HepG2 (cell line): Measurements from ENCODE around the gene STYXL1. TPM values are rescaled to one million over a fixed set of nuclear protein-coding genes. Genes with fewer than 3 reads are reported as not detected.

ENCODE experiments used
- BRCA1 ChIP-seq: sonication (generic); formaldehyde crosslinking; IDR thresholded peaks from 2 replicates; pipeline ENCODE4 v1.4.0; 2020; ENCODE audit warnings: missing genetic modification reagents
- ELF4 ChIP-seq: sonication (generic); formaldehyde crosslinking; IDR thresholded peaks from 2 replicates; pipeline ENCODE4 v1.5.0; 2020; ENCODE audit warnings: missing genetic modification reagents, mild to moderate bottlenecking, moderate library complexity, borderline replicate concordance
- ERF ChIP-seq: IDR thresholded peaks from 2 replicates; pipeline ENCODE4 v1.6.1; 2018; ENCODE audit warnings: missing biosample characterization, missing genetic modification reagents
- ESRRA ChIP-seq: sonication (generic); formaldehyde crosslinking; IDR thresholded peaks from 2 replicates; pipeline ENCODE4 v1.5.1; 2020; ENCODE audit warnings: mild to moderate bottlenecking, low read depth, missing genetic modification reagents
- FLYWCH1 ChIP-seq: sonication (generic); formaldehyde crosslinking; IDR thresholded peaks from 2 replicates; pipeline ENCODE4 v1.8.1; 2023; ENCODE audit warnings: mild to moderate bottlenecking, missing genetic modification reagents
- HCFC1 ChIP-seq: fragments of 150-350 bp; IDR thresholded peaks from 2 replicates; pipeline ENCODE4 v1.6.1; 2014; ENCODE audit warnings: low read depth, low read length
- JDP2 ChIP-seq: sonication (generic); formaldehyde crosslinking; IDR thresholded peaks from 2 replicates; pipeline ENCODE4 v1.8.1; 2022; ENCODE audit warnings: missing genetic modification reagents, borderline replicate concordance
- NBN ChIP-seq: fragments of 450-650 bp; conservative IDR thresholded peaks from 2 replicates; pipeline ENCODE4 v1.6.1; 2017
- NRL ChIP-seq: sonication (generic); formaldehyde crosslinking; IDR thresholded peaks from 2 replicates; pipeline ENCODE4 v1.5.0; 2020; ENCODE audit warnings: missing genetic modification reagents, mild to moderate bottlenecking, moderate library complexity, borderline replicate concordance
- POLR2AphosphoS5 ChIP-seq: IDR thresholded peaks from 2 replicates; pipeline ENCODE4 v1.6.1; 2012; ENCODE audit warnings: low read depth, low read length
- PTBP1 ChIP-seq: fragments of 200-400 bp; formaldehyde crosslinking; IDR thresholded peaks from 2 replicates; pipeline ENCODE4 v1.6.1; 2018; ENCODE audit warnings: low read length, low read depth; ENCODE audit not compliant: poor library complexity, severe bottlenecking
- SIX1 ChIP-seq: sonication (generic); formaldehyde crosslinking; IDR thresholded peaks from 2 replicates; pipeline ENCODE4 v1.4.0; 2020; ENCODE audit warnings: missing genetic modification reagents, borderline replicate concordance
- SNAI1 ChIP-seq: sonication (generic); formaldehyde crosslinking; IDR thresholded peaks from 2 replicates; pipeline ENCODE4 v1.5.0; 2020; ENCODE audit warnings: mild to moderate bottlenecking, missing genetic modification reagents, borderline replicate concordance
- ZNF124 ChIP-seq: sonication (generic); formaldehyde crosslinking; IDR thresholded peaks from 2 replicates; pipeline ENCODE4 v1.4.0; 2020; ENCODE audit warnings: missing genetic modification reagents
- ZNF460 ChIP-seq: sonication (generic); formaldehyde crosslinking; IDR thresholded peaks from 2 replicates; pipeline ENCODE4 v1.5.1; 2020; ENCODE audit warnings: missing genetic modification reagents, mild to moderate bottlenecking, borderline replicate concordance
- ZNF468 ChIP-seq: sonication (generic); formaldehyde crosslinking; IDR thresholded peaks from 2 replicates; pipeline ENCODE4 v1.8.0; 2022; ENCODE audit warnings: mild to moderate bottlenecking, moderate library complexity, missing genetic modification reagents
- ZNF549 ChIP-seq: sonication (generic); formaldehyde crosslinking; IDR thresholded peaks from 2 replicates; pipeline ENCODE4 v1.5.0; 2020; ENCODE audit warnings: missing genetic modification reagents
- ZNF644 ChIP-seq: IDR thresholded peaks from 2 replicates; pipeline ENCODE4 v1.6.1; 2016; ENCODE audit warnings: low read depth
- ZNF7 ChIP-seq: IDR thresholded peaks from 2 replicates; pipeline ENCODE4 v1.6.1; 2016; ENCODE audit warnings: missing biosample characterization, missing genetic modification reagents
- ZNF792 ChIP-seq: IDR thresholded peaks from 2 replicates; pipeline ENCODE4 v1.6.1; 2016
- ZNF83 ChIP-seq: sonication (generic); formaldehyde crosslinking; IDR thresholded peaks from 2 replicates; pipeline ENCODE4 v1.4.0; 2020; ENCODE audit warnings: missing genetic modification reagents, mild to moderate bottlenecking, borderline replicate concordance
- polyA plus RNA-seq, 8 experiments: library from polyadenylated mRNA; depleted of rRNA in 3 of 8; stranded (reverse) in 7 of 8; unstranded in 1 of 8; fragments of >200 nt; fragmentation: Illumina TruSeq in 4 of 8; extraction: Trizol in 4 of 8; gene quantifications; 2 replicates each; pipeline versions ENCODE4 v1.2.1 to v1.2.3, GENCODE V29; 2011 to 2016; ENCODE audit warnings: low read depth in 4 of 8, missing spikeins in 1 of 8, mixed read lengths in 1 of 8; ENCODE audit not compliant: insufficient read depth in 1 of 8
- total RNA-seq, 5 experiments: library from RNA; depleted of rRNA; stranded (reverse); fragments of >200 nt; fragmentation: Illumina TruSeq; extraction: Trizol; gene quantifications; 2 replicates each; pipeline ENCODE4 v1.2.3, GENCODE V29; 2016; ENCODE audit warnings: low read depth in 1 of 5
- TF ChIP-seq, protein P1 (sequence below): IDR thresholded peaks from 2 replicates; pipeline ENCODE4 v1.6.1; 2016; ENCODE audit warnings: missing compliant biosample characterization, missing genetic modification reagents, borderline replicate concordance
- TF ChIP-seq, protein P2 (sequence below): sonication (generic); formaldehyde crosslinking; IDR thresholded peaks from 2 replicates; pipeline ENCODE4 v1.4.0; 2020; ENCODE audit warnings: missing genetic modification reagents
- TF ChIP-seq, protein P3 (sequence below): sonication (generic); formaldehyde crosslinking; IDR thresholded peaks from 2 replicates; pipeline ENCODE4 v1.8.0; 2022; ENCODE audit warnings: mild to moderate bottlenecking, missing genetic modification reagents
- TF ChIP-seq, protein P4 (sequence below): sonication (generic); formaldehyde crosslinking; IDR thresholded peaks from 2 replicates; pipeline ENCODE4 v1.5.0; 2020; ENCODE audit warnings: mild to moderate bottlenecking, low read depth, missing genetic modification reagents, borderline replicate concordance
- TF ChIP-seq, protein P5 (sequence below): sonication (generic); formaldehyde crosslinking; conservative IDR thresholded peaks from 2 replicates; pipeline ENCODE4 v1.8.0; 2022; ENCODE audit warnings: mild to moderate bottlenecking, moderate library complexity, missing genetic modification reagents

STYXL1 gene
- total and polyA plus RNA-seq, 2 of the 13 experiments (the other 11 are each of a cell fraction or from before 2014, with no cell fraction given): 23.9 to 38.3 TPM

DNA sequence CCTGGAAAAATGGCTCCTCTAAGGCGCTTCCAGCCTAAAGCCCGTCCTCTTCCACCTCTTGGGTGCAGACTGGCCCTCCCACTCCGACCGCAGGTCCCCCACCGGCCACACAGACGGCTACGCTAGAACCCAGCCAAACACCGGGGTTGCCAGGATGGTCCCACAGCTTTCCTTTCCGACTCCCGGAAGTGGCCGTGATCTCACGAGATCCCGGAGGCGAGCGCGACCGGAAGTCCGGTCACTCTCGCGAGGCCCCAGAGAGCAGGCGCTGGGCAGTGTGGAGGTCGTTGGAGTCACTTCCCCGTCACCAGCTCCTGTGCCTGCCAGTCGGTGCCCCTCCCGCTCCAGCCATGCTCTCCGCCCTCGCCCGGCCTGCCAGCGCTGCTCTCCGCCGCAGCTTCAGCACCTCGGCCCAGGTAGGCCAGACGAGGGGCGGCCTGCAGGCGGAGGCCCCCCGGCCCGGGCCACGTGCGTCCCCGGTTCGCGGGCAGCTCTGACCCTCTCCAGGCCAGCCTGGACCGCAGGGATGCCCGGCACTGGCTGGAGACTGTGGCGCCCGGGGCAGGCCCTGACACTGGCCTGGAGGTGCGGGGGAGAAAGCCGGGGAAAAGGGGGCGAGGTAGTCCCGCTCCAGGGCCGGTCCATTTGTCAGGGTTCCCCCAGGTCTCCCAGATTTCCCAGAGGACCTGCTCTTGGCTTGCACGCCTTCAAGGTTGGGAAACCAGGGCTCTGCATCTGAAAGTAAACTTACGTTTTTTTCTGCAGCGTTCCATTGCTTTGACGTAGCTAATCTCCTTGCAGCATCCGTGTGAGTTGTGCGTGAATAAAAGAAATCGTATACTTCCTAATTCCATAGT is at the start of gene STYXL1, which contains the start of gene MDH2 (continued):
- TF ChIP-seq, protein P1, sequence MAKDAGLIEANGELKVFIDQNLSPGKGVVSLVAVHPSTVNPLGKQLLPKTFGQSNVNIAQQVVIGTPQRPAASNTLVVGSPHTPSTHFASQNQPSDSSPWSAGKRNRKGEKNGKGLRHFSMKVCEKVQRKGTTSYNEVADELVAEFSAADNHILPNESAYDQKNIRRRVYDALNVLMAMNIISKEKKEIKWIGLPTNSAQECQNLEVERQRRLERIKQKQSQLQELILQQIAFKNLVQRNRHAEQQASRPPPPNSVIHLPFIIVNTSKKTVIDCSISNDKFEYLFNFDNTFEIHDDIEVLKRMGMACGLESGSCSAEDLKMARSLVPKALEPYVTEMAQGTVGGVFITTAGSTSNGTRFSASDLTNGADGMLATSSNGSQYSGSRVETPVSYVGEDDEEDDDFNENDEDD (CRISPR knock-in tag): peak; percentile 58; the same call in 1 of the 2 replicates
- no peak for TF ChIP-seq SNAI1 (CRISPR knock-in tag)
- TF ChIP-seq JDP2 (CRISPR knock-in tag): no peak
- TF ChIP-seq NRL (CRISPR knock-in tag): peak; percentile 82; the same call in 1 of the 2 replicates
- no peak for TF ChIP-seq PTBP1
- peak; percentile 88 for TF ChIP-seq ZNF792 (CRISPR knock-in tag)
- TF ChIP-seq, protein P2, sequence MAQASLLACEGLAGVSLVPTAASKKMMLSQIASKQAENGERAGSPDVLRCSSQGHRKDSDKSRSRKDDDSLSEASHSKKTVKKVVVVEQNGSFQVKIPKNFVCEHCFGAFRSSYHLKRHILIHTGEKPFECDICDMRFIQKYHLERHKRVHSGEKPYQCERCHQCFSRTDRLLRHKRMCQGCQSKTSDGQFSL: no peak; the same call in 1 of the 2 replicates
- TF ChIP-seq ZNF7 (CRISPR knock-in tag): no peak
- peak; percentile 86 for TF ChIP-seq ZNF124 (CRISPR knock-in tag)
- TF ChIP-seq ERF (CRISPR knock-in tag): peak; percentile 80; the same call in 1 of the 2 replicates
- no peak for TF ChIP-seq ZNF549 (CRISPR knock-in tag)
- TF ChIP-seq FLYWCH1 (CRISPR knock-in tag): no peak
- peak; percentile 38; the same call in 1 of the 2 replicates for TF ChIP-seq SIX1 (CRISPR knock-in tag)
- TF ChIP-seq, protein P3, sequence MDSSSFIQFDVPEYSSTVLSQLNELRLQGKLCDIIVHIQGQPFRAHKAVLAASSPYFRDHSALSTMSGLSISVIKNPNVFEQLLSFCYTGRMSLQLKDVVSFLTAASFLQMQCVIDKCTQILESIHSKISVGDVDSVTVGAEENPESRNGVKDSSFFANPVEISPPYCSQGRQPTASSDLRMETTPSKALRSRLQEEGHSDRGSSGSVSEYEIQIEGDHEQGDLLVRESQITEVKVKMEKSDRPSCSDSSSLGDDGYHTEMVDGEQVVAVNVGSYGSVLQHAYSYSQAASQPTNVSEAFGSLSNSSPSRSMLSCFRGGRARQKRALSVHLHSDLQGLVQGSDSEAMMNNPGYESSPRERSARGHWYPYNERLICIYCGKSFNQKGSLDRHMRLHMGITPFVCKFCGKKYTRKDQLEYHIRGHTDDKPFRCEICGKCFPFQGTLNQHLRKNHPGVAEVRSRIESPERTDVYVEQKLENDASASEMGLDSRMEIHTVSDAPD (CRISPR knock-in tag): peak; percentile 32; the same call in 1 of the 2 replicates
- no peak for TF ChIP-seq NBN
- no peak for TF ChIP-seq ZNF460
- peak; percentile 68 for TF ChIP-seq HCFC1
- TF ChIP-seq ZNF468: no peak
- 0 out of 2 replicates have a peak, but pooled peaks have one; percentile 78 for TF ChIP-seq BRCA1
- TF ChIP-seq, protein P4, sequence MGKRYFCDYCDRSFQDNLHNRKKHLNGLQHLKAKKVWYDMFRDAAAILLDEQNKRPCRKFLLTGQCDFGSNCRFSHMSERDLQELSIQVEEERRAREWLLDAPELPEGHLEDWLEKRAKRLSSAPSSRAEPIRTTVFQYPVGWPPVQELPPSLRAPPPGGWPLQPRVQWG (CRISPR knock-in tag): no peak
- TF ChIP-seq, protein P5, sequence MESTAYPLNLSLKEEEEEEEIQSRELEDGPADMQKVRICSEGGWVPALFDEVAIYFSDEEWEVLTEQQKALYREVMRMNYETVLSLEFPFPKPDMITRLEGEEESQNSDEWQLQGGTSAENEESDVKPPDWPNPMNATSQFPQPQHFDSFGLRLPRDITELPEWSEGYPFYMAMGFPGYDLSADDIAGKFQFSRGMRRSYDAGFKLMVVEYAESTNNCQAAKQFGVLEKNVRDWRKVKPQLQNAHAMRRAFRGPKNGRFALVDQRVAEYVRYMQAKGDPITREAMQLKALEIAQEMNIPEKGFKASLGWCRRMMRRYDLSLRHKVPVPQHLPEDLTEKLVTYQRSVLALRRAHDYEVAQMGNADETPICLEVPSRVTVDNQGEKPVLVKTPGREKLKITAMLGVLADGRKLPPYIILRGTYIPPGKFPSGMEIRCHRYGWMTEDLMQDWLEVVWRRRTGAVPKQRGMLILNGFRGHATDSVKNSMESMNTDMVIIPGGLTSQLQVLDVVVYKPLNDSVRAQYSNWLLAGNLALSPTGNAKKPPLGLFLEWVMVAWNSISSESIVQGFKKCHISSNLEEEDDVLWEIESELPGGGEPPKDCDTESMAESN (CRISPR knock-in tag): peak; percentile 86; the same call in 1 of the 2 replicates
- TF ChIP-seq ELF4 (CRISPR knock-in tag): peak; percentile 91; the same call in 1 of the 2 replicates
- no peak for TF ChIP-seq ZNF83 (CRISPR knock-in tag)
- TF ChIP-seq ZNF644: no peak
- peak; percentile 89 for TF ChIP-seq POLR2AphosphoS5
- peak; percentile 96 for TF ChIP-seq ESRRA (CRISPR knock-in tag)
